MCF 10A (cell line): ENCODE measurements around the gene ARHGEF10L. TPM values are rescaled to one million over a fixed set of nuclear protein-coding genes. Genes with fewer than 3 reads are reported as not detected.
"Not testable (repeated sequence)": the region's sequence is repeated elsewhere in the genome, so short reads cannot be mapped to it uniquely, and the experiment has no call there.

ENCODE experiments used
- Bru-seq: library from RNA; stranded (reverse); fragments of 400-500 nt; gene quantifications from one replicate; lab custom pipeline; 2021; lab: Mats Ljungman, UMichigan
- BruChase-seq, 2 experiments: library from RNA; stranded (reverse); fragments of 400-500 nt; gene quantifications; one replicate each; lab custom pipeline; 2021; lab: Mats Ljungman, UMichigan
- BruUV-seq: library from RNA; stranded (reverse); fragments of 400-500 nt; replicated peaks from 2 replicates; lab custom pipeline; 2021; lab: Mats Ljungman, UMichigan
- CTCF ChIA-PET: fragments of 300-600 bp; sonication (Branson Sonifier 250); formaldehyde crosslinking; extraction: SDS; loops from one replicate; lab custom pipeline; 2021; ENCODE audit warnings: antibody characterized with exemption, inconsistent platforms; lab: Yijun Ruan, JAX
- POLR2A ChIA-PET: fragments of 300-600, 350-650 bp; sonication (Branson Sonifier 250); formaldehyde crosslinking; extraction: SDS; loops from one replicate; lab custom pipeline; 2020; ENCODE audit warnings: antibody characterized with exemption, inconsistent platforms; lab: Yijun Ruan, JAX
- DNase-seq: peaks from one replicate; pipeline ENCODE4 v3.0.0-alpha.2; 2018; ENCODE audit not compliant: unreplicated experiment
- H3K27ac Mint-ChIP-seq: one replicate; pipeline ENCODE4 v1.8.0; 2022; ENCODE audit warnings: mild to moderate bottlenecking, low read depth, mixed read lengths; ENCODE audit not compliant: unreplicated experiment
- H3K27me3 Mint-ChIP-seq: one replicate; pipeline ENCODE4 v1.8.0; 2022; ENCODE audit warnings: mixed read lengths; ENCODE audit not compliant: insufficient read depth, unreplicated experiment
- H3K36me3 Mint-ChIP-seq: one replicate; pipeline ENCODE4 v1.8.0; 2022; ENCODE audit warnings: mild to moderate bottlenecking, moderate library complexity, mixed read lengths; ENCODE audit not compliant: insufficient read depth, unreplicated experiment
- H3K4me1 Mint-ChIP-seq: one replicate; pipeline ENCODE4 v1.8.0; 2022; ENCODE audit warnings: mixed read lengths; ENCODE audit not compliant: insufficient read depth, unreplicated experiment
- H3K4me3 Mint-ChIP-seq: one replicate; pipeline ENCODE4 v1.8.0; 2022; ENCODE audit warnings: mild to moderate bottlenecking, moderate library complexity, mixed read lengths; ENCODE audit not compliant: unreplicated experiment
- H3K9me3 Mint-ChIP-seq: one replicate; pipeline ENCODE4 v1.8.0; 2022; ENCODE audit warnings: mixed read lengths; ENCODE audit not compliant: unreplicated experiment
- CTCF ChIP-seq: fragments of 200-600 bp; IDR thresholded peaks from one replicate; pipeline ENCODE4 v1.8.0; 2022; ENCODE audit warnings: antibody characterized with exemption, mild to moderate bottlenecking; ENCODE audit not compliant: unreplicated experiment
- intact Hi-C: fragments of 100-400 bp; cut with micrococcal nuclease; formaldehyde crosslinking; loops from 2 replicates; pipeline ENCODE4 v1.14.1; 2022
- long read RNA-seq: library from polyadenylated mRNA; stranded (forward); transcript quantifications from one replicate; pipeline ENCODE4 v2.0.0, GENCODE V29; 2022
- total RNA-seq: library from RNA; stranded (reverse); gene quantifications from 2 replicates; pipeline ENCODE4 v1.2.3, GENCODE V29; 2022

ARHGEF10L gene
- total RNA-seq: 5.0 and 12.2 TPM in 2 replicates
- percentile 46 among the genes with signal in this experiment for Bru-seq, nascent RNA
- BruChase-seq, experiment 1, labeled RNA remaining after a 6-hour chase: percentile 40 among the genes with signal in this experiment
- BruChase-seq, experiment 2, labeled RNA remaining after a 2-hour chase: percentile 42 among the genes with signal in this experiment
- long read RNA-seq, partial matches to known transcripts: 2 of 8 reads
- long read RNA-seq, other reads (novel, unspliced or antisense): 6 of 8 reads

GRCh38 chr1:17539477-17540254, at the start of gene ARHGEF10L:
ARHGEF10L (plus strand) TSS chr1:17539698; CDS start chr1:17580596, 40,898 bp downstream.
- peak within 1 kb of the TSS; percentile 86 for H3K4me3 Mint-ChIP-seq
- intact Hi-C loops: no loop called here

GRCh38 chr1:17489768-17490417, 49.6 kb upstream of the ARHGEF10L start:
- Mint-ChIP-seq H3K4me1 (peaks cover 17% of the 10 kb centered on the region), H3K36me3 (peaks cover 19% of the 10 kb centered on the region)
- not testable (repeated sequence) for DNase-seq, H3K9me3 Mint-ChIP-seq, BruUV-seq, H3K27me3 Mint-ChIP-seq, H3K4me3 Mint-ChIP-seq, H3K27ac Mint-ChIP-seq
- intact Hi-C loops: loop anchor here (5.0 kb wide), 3 partner anchors 68 to 162 kb away; no protein-coding TSS in a partner anchor
- ChIA-PET POLR2A (interaction anchor here (1.1 to 1.4 kb wide), 3 partner anchors 9 to 51 kb away, joined by 3 to 7 read pairs (median 4); no protein-coding TSS in a partner anchor), CTCF (interaction anchor here (0.6 kb wide), 3 partner anchors 33 to 729 kb away, joined by 3 to 4 read pairs (median 4); no protein-coding TSS in a partner anchor)

More at GRCh38 chr1:17539477-17540254, at the start of gene ARHGEF10L:
- H3K9me3 Mint-ChIP-seq: no peaks in the 10 kb centered on the region
- peak within 1 kb of the TSS; percentile 94 for H3K27ac Mint-ChIP-seq
- POLR2A ChIA-PET: interaction anchor here (0.6 kb wide), 1 partner anchor 80 kb away, joined by 4 read pairs; no protein-coding TSS in a partner anchor
- no peak for TF ChIP-seq CTCF
- H3K36me3 Mint-ChIP-seq: no peaks in the 10 kb centered on the region
- CTCF ChIA-PET: interaction anchor here (0.6 to 1.2 kb wide), 2 partner anchors 66 to 71 kb away, joined by 3 to 5 read pairs; no protein-coding TSS in a partner anchor
- peaks cover 5% of the 10 kb centered on the region for H3K4me1 Mint-ChIP-seq
- no peak for DNase-seq
- BruUV-seq: no TSS peak
- H3K27me3 Mint-ChIP-seq: no peaks in the 10 kb centered on the region

DNA sequence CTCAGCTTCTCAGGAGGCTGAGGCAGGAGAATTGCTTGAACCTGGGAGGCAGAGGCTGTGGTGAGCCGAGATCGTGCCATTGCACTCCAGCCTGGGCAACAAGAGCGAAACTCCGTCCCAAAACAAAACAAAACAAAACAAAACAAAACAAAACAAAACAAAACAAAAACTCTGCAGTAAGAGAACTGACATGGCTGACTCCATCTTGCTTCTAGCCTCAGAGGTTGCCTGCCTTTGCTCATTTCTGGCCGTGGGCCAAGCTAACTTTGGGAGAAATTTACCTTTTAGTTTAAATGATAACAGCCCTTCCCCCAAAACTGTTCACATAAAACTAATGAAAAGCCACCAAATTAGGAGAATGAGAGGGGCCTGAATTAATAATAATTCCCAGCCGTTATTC, 48.8 kb upstream of the ARHGEF10L start:
- not testable (repeated sequence) for H3K27ac Mint-ChIP-seq, H3K9me3 Mint-ChIP-seq, H3K4me3 Mint-ChIP-seq, H3K27me3 Mint-ChIP-seq, BruUV-seq, DNase-seq
- H3K36me3 Mint-ChIP-seq: peaks cover 12% of the 10 kb centered on the region
- H3K4me1 Mint-ChIP-seq: peaks cover 17% of the 10 kb centered on the region
- POLR2A ChIA-PET: interaction anchor here (1.1 to 2.4 kb wide), 3 partner anchors 10 to 50 kb away, joined by 4 to 23 read pairs (median 10); partner anchors contain the start of gene RCC2
- intact Hi-C loops: loop anchor here (5.0 kb wide), 2 partner anchors 97 to 162 kb away; no protein-coding TSS in a partner anchor
- CTCF ChIA-PET: interaction anchor here (1.9 kb wide), 1 partner anchor 11 kb away, joined by 5 read pairs; no protein-coding TSS in a partner anchor

DNA sequence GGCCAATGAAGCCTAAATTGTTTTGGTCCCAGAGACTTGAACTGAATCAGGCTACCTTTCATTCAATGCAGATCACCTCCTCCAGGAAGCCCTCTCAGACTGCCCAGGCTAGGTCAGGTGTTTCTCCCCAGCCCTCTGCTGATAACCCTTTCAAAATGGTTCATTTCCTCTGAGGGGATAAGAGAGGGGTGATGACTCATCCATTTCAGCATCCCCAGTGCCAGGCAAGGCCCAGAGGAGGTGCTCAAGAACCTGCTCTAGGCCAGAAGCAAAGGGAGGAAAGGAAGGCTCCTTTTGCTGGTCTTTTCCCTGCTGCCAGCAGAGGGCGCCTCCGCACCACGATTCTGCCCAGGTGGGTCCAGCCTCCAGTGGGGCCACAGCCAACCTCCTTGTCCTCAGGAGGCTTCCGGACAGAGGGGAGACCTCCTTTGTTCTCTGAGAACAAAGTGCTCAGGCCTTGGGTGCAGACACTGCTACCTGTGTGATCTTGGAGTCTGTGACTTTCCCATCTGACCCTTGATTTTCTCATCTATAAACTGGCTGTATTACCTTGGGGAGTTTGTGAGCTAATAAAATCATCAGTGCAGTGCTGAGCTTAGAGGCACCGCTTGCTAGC, 45.3 kb upstream of the ARHGEF10L start:
- intact Hi-C loops: loop anchor here (1.0 to 5.0 kb wide), 4 partner anchors 53 to 158 kb away; no protein-coding TSS in a partner anchor
- ChIA-PET POLR2A (interaction anchor here (0.7 kb wide), 1 partner anchor 93 kb away, joined by 3 read pairs; no protein-coding TSS in a partner anchor), CTCF (interaction anchor here (0.5 to 3.5 kb wide), 27 partner anchors 14 to 1130 kb away, joined by 3 to 40 read pairs (median 4); no protein-coding TSS in a partner anchor)
- Mint-ChIP-seq H3K27me3 (peaks cover 16% of the 10 kb centered on the region), H3K4me1 (peaks cover 17% of the 10 kb centered on the region), H3K9me3 (no peaks in the 10 kb centered on the region), H3K36me3 (peaks cover 12% of the 10 kb centered on the region), H3K4me3 (no peak overlapping the region), H3K27ac (peak overlapping the region; percentile 57)
- peak; percentile 96 for TF ChIP-seq CTCF
- DNase-seq: peak; percentile 83
- no TSS peak for BruUV-seq
